AG08396 (cell line): Measurements from ENCODE around the gene TLK2.
A peak's percentile ranks its signal among the peaks of the same experiment; 100 is the strongest.
"Not testable (repeated sequence)": the region's sequence is repeated elsewhere in the genome, so short reads cannot be mapped to it uniquely, and the experiment has no call there.

Experiments used
- DNase-seq: peaks from one replicate; pipeline ENCODE4 v3.0.0; 2012; ENCODE audit warnings: low spot score, mixed read lengths

TLK2 gene

GRCh38 chr17:62490990-62491389 is 12.4 kb downstream of the TLK2 start:
- DNase-seq, result not testable (repeated sequence)

- not testable (repeated sequence) for DNase-seq
These were observed 14.5 kb downstream of the TLK2 start for GRCh38 chr17:62493049-62493655.

- DNase-seq, result not testable (repeated sequence)
These were observed 15.4 kb downstream of the TLK2 start for GRCh38 chr17:62494073-62494472.

- not testable (repeated sequence) for DNase-seq
These were observed 17.7 kb downstream of the TLK2 start for GRCh38 chr17:62496344-62496743.

- DNase-seq, result not testable (repeated sequence)
These were observed 20.2 kb downstream of the TLK2 start for GRCh38 chr17:62498796-62499195.

- DNase-seq, result not testable (repeated sequence)
These were observed 21.8 kb downstream of the TLK2 start for GRCh38 chr17:62500463-62500862.

- DNase-seq, result not testable (repeated sequence)
These were observed 26.2 kb downstream of the TLK2 start for GRCh38 chr17:62504857-62505256.

GRCh38 chr17:62507191-62507836 is 28.7 kb downstream of the TLK2 start:
- DNase-seq, result peak; percentile 2

- not testable (repeated sequence) for DNase-seq
These were observed 31.7 kb downstream of the TLK2 start for GRCh38 chr17:62510247-62510819.

GRCh38 chr17:62511014-62511413 is 32.4 kb downstream of the TLK2 start:
- DNase-seq, result not testable (repeated sequence)

- DNase-seq, result not testable (repeated sequence)
These were observed 37.8 kb downstream of the TLK2 start for GRCh38 chr17:62516376-62516775.

- not testable (repeated sequence) for DNase-seq
These were observed 42.7 kb downstream of the TLK2 start for GRCh38 chr17:62521295-62521694.

GRCh38 chr17:62524077-62524476 is 45.5 kb downstream of the TLK2 start:
- not testable (repeated sequence) for DNase-seq

- not testable (repeated sequence) for DNase-seq
These were observed 46.7 kb downstream of the TLK2 start for GRCh38 chr17:62525317-62525716.

- DNase-seq, result not testable (repeated sequence)
These were observed 52.3 kb downstream of the TLK2 start for GRCh38 chr17:62530936-62531335.

- DNase-seq, result not testable (repeated sequence)
These were observed 57.9 kb downstream of the TLK2 start for GRCh38 chr17:62536557-62536956.

- DNase-seq, result not testable (repeated sequence)
These were observed 62.4 kb downstream of the TLK2 start for GRCh38 chr17:62541073-62541472.

GRCh38 chr17:62543278-62543775 is 64.7 kb downstream of the TLK2 start:
- not testable (repeated sequence) for DNase-seq

GRCh38 chr17:62546066-62546465 is 67.4 kb downstream of the TLK2 start:
- DNase-seq, result not testable (repeated sequence)

- not testable (repeated sequence) for DNase-seq
These were observed 74.4 kb downstream of the TLK2 start for GRCh38 chr17:62552851-62553659.

GRCh38 chr17:62557532-62557931 is 78.9 kb downstream of the TLK2 start:
- not testable (repeated sequence) for DNase-seq

GRCh38 chr17:62558941-62559340 is 80.3 kb downstream of the TLK2 start:
- not testable (repeated sequence) for DNase-seq
